HG03565 (cell line): ENCODE data around the gene SLC9A3.
"Not testable (repeated sequence)": the region's sequence is repeated elsewhere in the genome, so short reads cannot be mapped to it uniquely, and the experiment has no call there.

ENCODE experiments used
- ATAC-seq: cut with Tn5 transposase; IDR thresholded peaks from one replicate; pipeline ENCODE4 v1.9.1; 2021; ENCODE audit warnings: mild to moderate bottlenecking, moderate library complexity; ENCODE audit not compliant: unreplicated experiment

SLC9A3 gene

GRCh38 chr5:524234-524972 is at the start of gene SLC9A3:
SLC9A3 (minus strand) TSS chr5:524449.
- no peak for ATAC-seq

- no peak for ATAC-seq
These were observed 49.7 kb upstream of the SLC9A3 start for GRCh38 chr5:573976-574375.

GRCh38 chr5:573206-573605 is 49.0 kb upstream of the SLC9A3 start:
- no peak for ATAC-seq

- ATAC-seq: no peak
These were observed 48.3 kb upstream of the SLC9A3 start for GRCh38 chr5:572398-573019.

GRCh38 chr5:571791-572190 is 47.5 kb upstream of the SLC9A3 start:
- ATAC-seq: no peak

- ATAC-seq: no peak
These were observed 46.6 kb upstream of the SLC9A3 start for GRCh38 chr5:570886-571285.

- no peak for ATAC-seq
These were observed 46.2 kb upstream of the SLC9A3 start for GRCh38 chr5:570446-570845.

GRCh38 chr5:569868-570361 is 45.7 kb upstream of the SLC9A3 start:
- no peak for ATAC-seq

GRCh38 chr5:569358-569867 is 45.2 kb upstream of the SLC9A3 start:
- ATAC-seq: no peak

GRCh38 chr5:568809-569208 is 44.6 kb upstream of the SLC9A3 start:
- no peak for ATAC-seq

GRCh38 chr5:568061-568781 is 44.0 kb upstream of the SLC9A3 start:
- ATAC-seq: no peak

GRCh38 chr5:567664-568060 is 43.4 kb upstream of the SLC9A3 start:
- no peak for ATAC-seq

- ATAC-seq: no peak
These were observed 42.5 kb upstream of the SLC9A3 start for GRCh38 chr5:566636-567309.

- no peak for ATAC-seq
These were observed 41.7 kb upstream of the SLC9A3 start for GRCh38 chr5:565782-566440.

GRCh38 chr5:561408-561807 is 37.2 kb upstream of the SLC9A3 start:
- ATAC-seq: no peak

- no peak for ATAC-seq
These were observed 36.5 kb upstream of the SLC9A3 start for GRCh38 chr5:560792-561166.

- no peak for ATAC-seq
These were observed 34.7 kb upstream of the SLC9A3 start for GRCh38 chr5:558871-559503.

GRCh38 chr5:558326-558725 is 34.1 kb upstream of the SLC9A3 start:
- no peak for ATAC-seq

- not testable (repeated sequence) for ATAC-seq
These were observed 33.7 kb upstream of the SLC9A3 start for GRCh38 chr5:557917-558316.

- no peak for ATAC-seq
These were observed 32.7 kb upstream of the SLC9A3 start for GRCh38 chr5:556909-557441.
